ENCODE results near the gene SLC2A5.

The SLC2A5 gene

DNA sequence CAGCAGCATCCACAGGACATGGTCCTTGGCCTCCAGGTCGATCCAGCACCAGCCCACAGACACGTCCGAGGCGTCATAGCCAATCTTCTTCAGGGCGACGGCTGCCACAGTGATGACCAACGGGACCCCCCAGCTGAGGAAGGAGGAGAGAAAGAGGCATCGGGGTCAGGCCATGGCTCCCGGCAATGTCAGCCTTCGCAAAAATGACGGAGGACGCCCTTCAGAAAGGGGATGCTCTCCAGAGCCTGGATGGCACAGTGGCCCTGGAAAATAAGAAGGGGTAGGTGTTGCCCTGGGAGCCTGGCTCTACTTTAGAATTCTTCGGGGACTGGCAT lies 41.9 kb upstream of the SLC2A5 start:
- no peak overlapping the region for H3K27ac Mint-ChIP-seq
- no peaks in the 10 kb centered on the region for H3K9me3 Mint-ChIP-seq
- no peak overlapping the region for H3K4me3 Mint-ChIP-seq
- peaks cover 19% of the 10 kb centered on the region for H3K27me3 Mint-ChIP-seq (ENCODE audit: low read depth, poor library complexity)
- H3K36me3 Mint-ChIP-seq (ENCODE audit: low read depth), result no peaks in the 10 kb centered on the region
- peaks cover 19% of the 10 kb centered on the region for H3K4me1 Mint-ChIP-seq
- no peak for DNase-seq
- TF ChIP-seq, protein P1, sequence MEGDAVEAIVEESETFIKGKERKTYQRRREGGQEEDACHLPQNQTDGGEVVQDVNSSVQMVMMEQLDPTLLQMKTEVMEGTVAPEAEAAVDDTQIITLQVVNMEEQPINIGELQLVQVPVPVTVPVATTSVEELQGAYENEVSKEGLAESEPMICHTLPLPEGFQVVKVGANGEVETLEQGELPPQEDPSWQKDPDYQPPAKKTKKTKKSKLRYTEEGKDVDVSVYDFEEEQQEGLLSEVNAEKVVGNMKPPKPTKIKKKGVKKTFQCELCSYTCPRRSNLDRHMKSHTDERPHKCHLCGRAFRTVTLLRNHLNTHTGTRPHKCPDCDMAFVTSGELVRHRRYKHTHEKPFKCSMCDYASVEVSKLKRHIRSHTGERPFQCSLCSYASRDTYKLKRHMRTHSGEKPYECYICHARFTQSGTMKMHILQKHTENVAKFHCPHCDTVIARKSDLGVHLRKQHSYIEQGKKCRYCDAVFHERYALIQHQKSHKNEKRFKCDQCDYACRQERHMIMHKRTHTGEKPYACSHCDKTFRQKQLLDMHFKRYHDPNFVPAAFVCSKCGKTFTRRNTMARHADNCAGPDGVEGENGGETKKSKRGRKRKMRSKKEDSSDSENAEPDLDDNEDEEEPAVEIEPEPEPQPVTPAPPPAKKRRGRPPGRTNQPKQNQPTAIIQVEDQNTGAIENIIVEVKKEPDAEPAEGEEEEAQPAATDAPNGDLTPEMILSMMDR (IDR thresholded peaks at IDR 0.05), result no peak

DNA sequence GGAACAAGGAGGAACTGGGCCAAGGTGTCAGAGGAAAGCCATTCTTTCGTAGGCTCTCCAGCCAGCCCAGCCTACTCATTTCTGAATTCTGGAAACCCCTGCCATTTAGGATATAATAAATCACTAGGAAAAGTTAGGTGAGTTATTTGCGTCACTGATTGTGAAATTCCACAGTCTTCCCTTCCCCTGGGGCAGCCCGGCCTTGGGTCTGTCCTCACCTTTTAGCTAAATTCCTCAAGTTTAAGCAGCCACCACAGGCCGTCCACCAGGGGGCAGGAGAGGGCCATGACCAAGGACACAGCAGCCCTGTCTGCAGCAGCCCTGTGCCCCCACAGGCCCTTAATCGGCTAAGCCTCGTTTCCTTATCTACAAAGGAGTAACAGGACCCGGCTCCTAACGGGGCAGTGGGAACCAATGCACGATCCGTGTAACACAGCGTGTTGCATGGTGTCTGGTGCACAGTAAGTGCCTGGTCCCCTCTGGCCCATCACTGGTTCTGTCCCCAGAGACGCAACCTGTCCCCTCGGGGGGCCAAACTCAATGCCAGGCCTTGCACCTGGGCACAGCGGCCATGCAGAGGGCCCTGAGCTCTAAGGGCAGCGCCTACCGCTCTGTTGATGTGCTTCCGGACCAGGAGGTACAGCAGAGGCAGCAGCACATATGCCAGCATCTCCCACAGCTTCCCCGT lies 41.4 kb upstream of the SLC2A5 start:
- Mint-ChIP-seq H3K27me3 (ENCODE audit: low read depth, poor library complexity) (peaks cover 21% of the 10 kb centered on the region), H3K9me3 (no peaks in the 10 kb centered on the region), H3K4me1 (peaks cover 18% of the 10 kb centered on the region), H3K36me3 (ENCODE audit: low read depth) (no peaks in the 10 kb centered on the region), H3K4me3 (no peak overlapping the region), H3K27ac (no peak overlapping the region)
- TF ChIP-seq, protein P1 (IDR thresholded peaks at IDR 0.05), result peak; percentile 97
- peak; percentile 98 for DNase-seq

DNA sequence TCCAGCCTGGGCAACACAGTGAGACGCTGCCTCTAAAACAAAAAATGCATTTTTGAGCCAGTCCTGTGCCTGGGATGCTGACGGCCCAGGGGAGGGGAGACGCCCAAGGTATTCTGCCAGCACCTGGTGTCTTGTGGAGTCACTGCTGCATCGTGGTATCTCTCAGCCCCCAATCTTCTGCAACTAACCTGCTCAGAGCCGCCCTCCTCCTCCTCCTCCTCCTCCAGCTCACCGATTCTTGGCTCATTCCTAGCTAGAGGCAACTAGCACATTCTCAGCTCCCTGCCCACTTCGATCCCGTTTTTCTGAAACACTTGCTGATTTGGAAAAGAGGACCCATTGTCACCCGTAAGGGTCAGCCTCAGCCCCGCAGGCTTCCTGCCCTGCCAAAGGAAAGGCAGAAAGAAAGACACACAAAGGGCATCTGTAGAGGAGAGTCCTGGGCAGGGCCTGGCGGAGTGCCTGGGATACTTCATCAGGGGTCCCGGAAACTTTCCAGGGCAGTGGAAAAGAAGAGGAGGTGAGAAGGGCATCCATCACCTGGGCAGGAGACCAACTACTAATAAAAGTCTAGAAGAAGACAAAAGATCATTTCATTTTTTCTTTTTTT lies 38.7 kb upstream of the SLC2A5 start:
- Mint-ChIP-seq H3K27ac (no peak overlapping the region), H3K4me3 (no peak overlapping the region), H3K4me1 (peaks cover 4% of the 10 kb centered on the region), H3K9me3 (no peaks in the 10 kb centered on the region), H3K27me3 (ENCODE audit: low read depth, poor library complexity) (peaks cover 21% of the 10 kb centered on the region), H3K36me3 (ENCODE audit: low read depth) (no peaks in the 10 kb centered on the region)
- TF ChIP-seq, protein P1 (IDR thresholded peaks at IDR 0.05), result no peak
- DNase-seq, result no peak

DNA sequence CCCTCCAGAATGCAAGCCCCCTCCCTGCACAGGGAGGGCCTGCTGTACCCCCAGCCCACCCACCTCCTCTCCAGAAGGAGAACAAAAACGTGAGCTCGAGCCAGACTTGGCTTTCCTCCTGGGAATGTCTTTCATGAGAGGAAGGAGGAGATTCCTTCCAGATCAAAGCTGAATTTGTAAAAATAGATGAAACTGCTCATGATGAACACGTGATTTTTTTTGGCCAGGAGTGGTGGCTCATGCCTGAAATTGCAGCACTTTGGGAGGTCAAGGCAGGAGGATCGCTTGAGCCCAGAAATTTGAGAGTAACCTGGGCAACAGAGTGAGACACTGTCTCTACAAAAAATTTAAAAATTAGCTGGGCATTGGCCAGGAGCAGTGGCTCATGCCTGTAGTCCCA lies 37.7 kb upstream of the SLC2A5 start:
- Mint-ChIP-seq H3K36me3 (ENCODE audit: low read depth) (no peaks in the 10 kb centered on the region), H3K27me3 (ENCODE audit: low read depth, poor library complexity) (peaks cover 21% of the 10 kb centered on the region), H3K27ac (no peak overlapping the region), H3K9me3 (no peaks in the 10 kb centered on the region), H3K4me1 (peaks cover 4% of the 10 kb centered on the region), H3K4me3 (no peak overlapping the region)
- no peak for DNase-seq
- TF ChIP-seq, protein P1 (IDR thresholded peaks at IDR 0.05), result no peak

DNA sequence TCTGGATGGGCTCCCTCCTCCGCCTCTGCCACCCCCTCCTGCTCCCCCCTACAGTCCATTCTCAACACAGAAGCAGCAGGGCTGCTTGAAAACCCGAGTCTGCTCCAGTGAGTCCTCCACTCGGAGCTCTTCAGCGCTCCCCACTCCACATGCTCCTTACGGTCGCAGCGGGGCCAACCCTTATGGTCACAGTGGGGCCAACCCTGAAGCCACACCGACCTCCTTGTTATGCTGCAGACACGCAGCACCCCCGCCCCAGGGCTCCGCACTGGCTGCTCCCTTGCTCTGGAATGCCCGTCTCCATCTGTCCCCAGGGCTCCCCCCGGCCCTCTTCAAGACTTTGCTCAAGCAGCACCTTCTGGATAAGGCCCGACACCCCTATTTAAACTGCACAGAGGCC lies 36.9 kb upstream of the SLC2A5 start:
- no peak overlapping the region for H3K27ac Mint-ChIP-seq
- no peak overlapping the region for H3K4me3 Mint-ChIP-seq
- TF ChIP-seq, protein P1 (IDR thresholded peaks at IDR 0.05), result no peak
- no peaks in the 10 kb centered on the region for H3K36me3 Mint-ChIP-seq (ENCODE audit: low read depth)
- H3K27me3 Mint-ChIP-seq (ENCODE audit: low read depth, poor library complexity), result peaks cover 19% of the 10 kb centered on the region
- DNase-seq, result no peak
- peaks cover 10% of the 10 kb centered on the region for H3K4me1 Mint-ChIP-seq
- H3K9me3 Mint-ChIP-seq, result no peaks in the 10 kb centered on the region

DNA sequence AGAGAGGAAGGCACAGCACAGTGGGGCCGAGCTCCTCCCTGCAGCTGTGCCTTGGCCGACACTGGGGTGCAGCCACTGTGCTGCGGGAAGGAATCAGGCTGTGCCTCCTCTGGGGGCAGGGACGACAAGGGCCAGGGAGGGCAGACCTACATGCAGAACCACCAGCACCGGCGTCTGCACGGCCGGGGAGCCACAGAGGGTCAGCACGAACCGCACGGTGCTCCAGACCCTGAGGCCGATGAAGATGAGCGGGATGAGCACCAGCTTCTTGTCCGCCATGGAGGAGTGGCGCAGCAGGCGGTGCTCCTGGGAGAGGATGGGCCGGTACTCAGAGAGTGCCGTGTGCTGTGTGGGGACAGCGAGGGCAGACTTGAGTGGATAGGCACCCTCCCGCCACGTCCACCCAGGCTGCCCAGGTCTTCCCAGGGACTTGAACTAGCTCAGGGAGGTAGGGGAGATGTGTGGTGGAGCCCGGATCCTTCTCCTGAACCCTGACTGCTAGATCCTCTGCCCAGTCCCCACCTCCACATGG lies 36.0 kb upstream of the SLC2A5 start:
- Mint-ChIP-seq H3K27me3 (ENCODE audit: low read depth, poor library complexity) (peaks cover 14% of the 10 kb centered on the region), H3K4me3 (no peak overlapping the region), H3K9me3 (no peaks in the 10 kb centered on the region), H3K27ac (no peak overlapping the region), H3K4me1 (peaks cover 16% of the 10 kb centered on the region), H3K36me3 (ENCODE audit: low read depth) (no peaks in the 10 kb centered on the region)
- TF ChIP-seq, protein P1 (IDR thresholded peaks at IDR 0.05), result no peak
- no peak for DNase-seq
